WERI-Rb-1 (cell line): ENCODE data around the gene CMSS1.

Source experiments
- DNase-seq: peaks from one replicate; pipeline ENCODE4 v3.0.0-alpha.2; 2020
- H3K27ac ChIP-seq: fragments of 250-450 bp; sonication (Bioruptor Pico); 2 replicates; pipeline ENCODE4 v1.5.1; 2020; ENCODE audit warnings: mild to moderate bottlenecking, moderate library complexity
- H3K27me3 ChIP-seq: fragments of 250-450 bp; sonication (Bioruptor Pico); 2 replicates; pipeline ENCODE4 v1.5.1; 2021; ENCODE audit warnings: mild to moderate bottlenecking, low read depth, moderate library complexity; ENCODE audit not compliant: insufficient read depth, severe bottlenecking
- H3K36me3 ChIP-seq: fragments of 250-450 bp; sonication (Bioruptor Pico); 2 replicates; pipeline ENCODE4 v1.5.1; 2020; ENCODE audit warnings: mild to moderate bottlenecking, moderate library complexity
- H3K4me3 ChIP-seq: 2 replicates; pipeline ENCODE4 v1.5.1; 2011; ENCODE audit warnings: low read depth, mild to moderate bottlenecking, control low read depth, low read length
- H3K9me3 ChIP-seq: fragments of 250-450 bp; sonication (Bioruptor Pico); 2 replicates; pipeline ENCODE4 v1.5.1; 2021; ENCODE audit warnings: mild to moderate bottlenecking, moderate library complexity; ENCODE audit not compliant: severe bottlenecking
- CTCF ChIP-seq: IDR thresholded peaks from 2 replicates; pipeline ENCODE4 v1.5.1; 2011; ENCODE audit warnings: low read depth, mild to moderate bottlenecking, control low read depth, inconsistent platforms, low read length

The CMSS1 gene

GRCh38 chr3:100067589-100067988 lies 249.9 kb downstream of the CMSS1 start:
- H3K27ac ChIP-seq = no peak overlapping the region
- DNase-seq = no peak
- H3K36me3 ChIP-seq = no peaks in the 10 kb centered on the region
- no peaks in the 10 kb centered on the region for H3K9me3 ChIP-seq
- no peak overlapping the region for H3K4me3 ChIP-seq
- no peak for TF ChIP-seq CTCF
- H3K27me3 ChIP-seq = no peaks in the 10 kb centered on the region

DNA sequence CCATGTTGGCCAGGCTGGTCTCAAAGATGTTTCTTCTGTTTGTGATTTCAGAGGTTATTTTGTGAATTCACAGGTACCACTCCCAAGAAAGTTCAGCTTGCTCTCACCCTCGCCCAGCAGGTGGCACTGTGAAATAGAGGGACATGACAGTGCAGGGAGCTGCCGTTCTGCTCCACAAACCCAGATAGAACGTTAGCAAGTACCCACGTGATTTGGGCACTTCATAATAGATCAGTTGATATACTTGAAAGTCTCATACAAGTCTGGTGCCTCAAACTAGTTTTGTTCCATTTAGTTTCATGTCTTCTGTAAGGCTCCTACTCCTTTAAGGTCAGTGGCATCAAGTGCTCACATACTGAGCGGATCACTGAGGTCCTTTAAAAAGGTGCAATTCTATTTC lies 251.2 kb downstream of the CMSS1 start:
- H3K27ac ChIP-seq = no peak overlapping the region
- DNase-seq = peak; percentile 87
- no peaks in the 10 kb centered on the region for H3K36me3 ChIP-seq
- no peaks in the 10 kb centered on the region for H3K27me3 ChIP-seq
- no peak overlapping the region for H3K4me3 ChIP-seq
- TF ChIP-seq CTCF = peak; percentile 76
- no peaks in the 10 kb centered on the region for H3K9me3 ChIP-seq

GRCh38 chr3:100069472-100069871 lies 251.8 kb downstream of the CMSS1 start:
- no peak for DNase-seq

GRCh38 chr3:100072326-100073048 lies 254.8 kb downstream of the CMSS1 start:
- no peak overlapping the region for H3K4me3 ChIP-seq
- no peaks in the 10 kb centered on the region for H3K27me3 ChIP-seq
- no peaks in the 10 kb centered on the region for H3K9me3 ChIP-seq
- no peaks in the 10 kb centered on the region for H3K36me3 ChIP-seq
- no peak for DNase-seq
- no peak for TF ChIP-seq CTCF
- H3K27ac ChIP-seq = no peak overlapping the region

More at GRCh38 chr3:100069472-100069871, 251.8 kb downstream of the CMSS1 start:
- Histone ChIP-seq H3K4me3 (no peak overlapping the region), H3K9me3 (no peaks in the 10 kb centered on the region), H3K27me3 (no peaks in the 10 kb centered on the region), H3K27ac (no peak overlapping the region), H3K36me3 (no peaks in the 10 kb centered on the region)
- TF ChIP-seq CTCF = no peak

DNA sequence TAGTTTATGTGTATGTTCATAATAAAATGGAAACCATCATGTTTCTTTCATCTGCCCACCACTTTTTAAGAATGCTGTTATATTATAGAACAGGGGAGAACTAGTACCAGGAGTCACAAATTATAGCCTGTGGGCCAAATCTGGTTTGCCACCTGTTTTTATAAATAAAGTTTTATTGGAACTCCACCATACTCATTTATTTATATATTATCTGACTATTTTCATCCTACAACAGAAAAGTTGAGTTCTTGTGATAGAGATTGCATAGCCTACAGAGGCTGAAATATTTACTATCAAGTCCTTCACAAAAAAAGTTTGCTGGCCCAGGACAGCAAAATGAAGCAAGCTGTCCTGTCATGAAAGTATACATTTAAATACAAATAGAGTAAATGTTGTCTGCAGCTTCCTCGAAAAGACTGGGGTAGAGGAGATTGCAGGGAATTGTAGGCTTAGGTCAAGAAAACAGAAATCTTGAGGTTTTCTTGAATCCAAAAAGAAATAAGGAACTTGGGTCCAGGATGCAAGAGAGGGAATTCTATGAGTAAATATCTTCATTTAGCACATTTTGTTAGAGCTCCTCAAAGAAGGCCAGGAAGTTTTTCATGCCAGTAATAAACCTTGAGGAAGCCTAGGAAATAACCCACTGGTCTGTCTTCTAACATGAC lies 255.5 kb downstream of the CMSS1 start:
- no peak for TF ChIP-seq CTCF
- H3K4me3 ChIP-seq = peak overlapping the region; percentile 9
- peak overlapping the region; percentile 75 for H3K27ac ChIP-seq
- no peaks in the 10 kb centered on the region for H3K9me3 ChIP-seq
- no peaks in the 10 kb centered on the region for H3K36me3 ChIP-seq
- no peak for DNase-seq
- no peaks in the 10 kb centered on the region for H3K27me3 ChIP-seq
